Uterine smooth muscle cell (primary cell): Measurements from ENCODE around the gene BLM. TPM values are rescaled to one million over a fixed set of nuclear protein-coding genes. Genes with fewer than 3 reads are reported as not detected.

Source experiments
- total RNA-seq: library from RNA; depleted of rRNA; stranded (reverse); fragments of >200 nt; gene quantifications from 2 replicates; pipeline ENCODE4 v1.2.3, GENCODE V29; 2014

The BLM gene
- 1.7 and 9.7 TPM in 2 replicates for total RNA-seq

DNA sequence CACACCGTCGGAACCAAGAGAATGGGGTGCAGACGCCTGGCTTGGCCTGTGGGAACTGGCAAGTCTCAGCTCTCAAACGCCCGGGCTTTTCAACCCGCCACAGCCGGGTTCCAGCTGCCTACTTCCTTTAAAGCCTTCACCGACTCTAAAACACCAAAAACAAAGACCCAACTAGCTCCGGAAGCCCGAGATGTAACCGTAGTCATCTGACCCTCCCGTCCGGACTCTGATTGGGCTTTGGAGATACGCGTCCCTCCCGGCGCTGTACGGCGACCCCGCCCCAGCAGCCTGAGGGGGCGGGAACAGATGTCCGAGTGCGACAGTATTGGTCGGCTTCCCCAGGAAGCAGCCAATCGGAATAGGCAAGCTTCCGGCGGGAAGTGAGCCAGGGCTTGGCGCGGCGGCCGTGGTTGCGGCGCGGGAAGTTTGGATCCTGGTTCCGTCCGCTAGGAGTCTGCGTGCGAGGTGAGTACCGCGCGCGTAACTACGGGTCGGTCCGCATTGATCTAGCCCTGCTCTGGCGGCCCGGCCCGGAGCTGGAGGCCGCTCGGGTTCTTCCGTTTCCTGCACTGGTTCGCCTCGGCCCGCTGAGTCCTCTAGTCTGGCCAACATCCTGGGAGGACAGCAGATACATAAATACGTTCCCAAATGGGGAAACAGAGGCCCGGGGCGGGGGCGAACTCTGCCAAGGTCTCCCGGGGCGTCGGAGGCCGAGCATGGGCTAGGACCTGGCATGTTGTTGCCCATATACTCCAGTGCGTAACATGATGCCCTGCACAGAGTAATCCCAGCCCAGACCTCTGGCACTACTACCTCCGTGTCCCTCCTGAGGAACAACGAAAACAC, at the start of gene BLM:
Gene BLM, plus strand, starts transcription at position 371 of the 846 bp plus-strand sequence. CDS start 30,047 bp downstream, outside the sequence.

Other genes with a start within 250 kb of the BLM start
- gene CRTC3, start 187.4 kb upstream of the BLM start, total RNA-seq = 12.0 and 16.0 TPM in 2 replicates
- gene FURIN, start 151.2 kb downstream of the BLM start, total RNA-seq = 38.5 and 44.5 TPM in 2 replicates
- 33.5 and 38.1 TPM in 2 replicates for gene FES, start 167.2 kb downstream of the BLM start, total RNA-seq
- gene MAN2A2, start 186.0 kb downstream of the BLM start, total RNA-seq = 13.6 and 15.5 TPM in 2 replicates
- 18.2 and 20.5 TPM in 2 replicates for gene HDDC3, start 215.2 kb downstream of the BLM start, total RNA-seq
- 106 and 115 TPM in 2 replicates for gene UNC45A, start 217.9 kb downstream of the BLM start, total RNA-seq
- 18.3 and 19.1 TPM in 2 replicates for gene RCCD1, start 237.5 kb downstream of the BLM start, total RNA-seq